Stomach (tissue), 4 donors: ENCODE data around the gene PPP1R37.

Experiments
- CTCF ChIP-seq, 7 experiments: fragments of 450-650 bp in 4 of 7; fragments of 200-600 bp in 3 of 7; sonication (generic) in 3 of 7; IDR thresholded peaks; one replicate each; pipeline ENCODE4 v1.5.1; 2016 to 2019; ENCODE audit warnings: antibody characterized with exemption in 7 of 7, control low read depth in 2 of 7, mild to moderate bottlenecking in 1 of 7
- EP300 ChIP-seq: sonication (generic); formaldehyde crosslinking; IDR thresholded peaks from one replicate; pipeline ENCODE4 v1.6.1; 2017; ENCODE audit warnings: antibody characterized with exemption
- POLR2A ChIP-seq, 4 donors: fragments of 450-650 bp; IDR thresholded peaks; one replicate each; pipeline ENCODE4 v1.6.1; 2016; ENCODE audit warnings: antibody characterized with exemption in 4 of 4, control low read depth in 2 of 4, mild to moderate bottlenecking in 1 of 4, moderate library complexity in 1 of 4
- POLR2AphosphoS5 ChIP-seq, 3 donors: sonication (generic); formaldehyde crosslinking; IDR thresholded peaks; one replicate each; pipeline ENCODE4 v1.6.1; 2016; ENCODE audit warnings: antibody characterized with exemption in 3 of 3

GRCh38 chr19:45177817-45178261 lies 84.9 kb downstream of the PPP1R37 start, which contains the start of gene TRAPPC6A:
- no peak for TF ChIP-seq CTCF (IDR thresholded peaks at IDR 0.05)
- TF ChIP-seq EP300, result no peak
- TF ChIP-seq POLR2AphosphoS5 (IDR thresholded peaks at IDR 0.05), result peak in 2 of 3 donors; percentile 54 to 71
- peak in 2 of 4 donors; percentile 25 to 55 for TF ChIP-seq POLR2A (IDR thresholded peaks at IDR 0.05)
